ENCODE results near the gene ZIC5.

The ZIC5 gene

DNA sequence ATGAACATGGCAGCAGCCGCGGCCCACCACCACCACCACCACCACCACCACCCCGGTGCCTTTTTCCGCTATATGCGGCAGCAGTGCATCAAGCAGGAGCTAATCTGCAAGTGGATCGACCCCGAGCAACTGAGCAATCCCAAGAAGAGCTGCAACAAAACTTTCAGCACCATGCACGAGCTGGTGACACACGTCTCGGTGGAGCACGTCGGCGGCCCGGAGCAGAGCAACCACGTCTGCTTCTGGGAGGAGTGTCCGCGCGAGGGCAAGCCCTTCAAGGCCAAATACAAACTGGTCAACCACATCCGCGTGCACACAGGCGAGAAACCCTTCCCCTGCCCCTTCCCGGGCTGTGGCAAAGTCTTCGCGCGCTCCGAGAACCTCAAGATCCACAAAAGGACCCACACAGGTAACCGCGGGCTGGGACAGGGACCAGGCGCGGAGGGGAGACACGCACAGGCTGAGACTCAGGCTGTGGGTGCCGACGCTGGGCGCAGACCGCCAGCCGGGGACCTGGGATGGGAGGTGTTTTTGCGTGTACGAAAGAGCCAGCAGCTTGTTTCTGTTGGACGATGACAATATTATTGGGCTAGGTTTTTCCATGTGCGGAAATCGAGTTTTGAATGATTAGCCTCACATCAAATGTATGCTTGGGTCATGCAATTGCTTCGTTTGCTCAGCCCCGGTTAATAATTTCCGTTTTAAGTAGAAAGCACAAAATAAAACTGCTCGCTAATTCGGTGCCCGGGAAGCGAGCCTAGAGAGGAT is 11.3 kb upstream of the ZIC5 start:
- FAIRE-seq (no peak), DNase-seq (ENCODE audit: insufficient read length, low spot score) (no peak)
- no peak for TF ChIP-seq POLR2A (IDR thresholded peaks at IDR 0.05; ENCODE audit: low read depth, low read length)

DNA sequence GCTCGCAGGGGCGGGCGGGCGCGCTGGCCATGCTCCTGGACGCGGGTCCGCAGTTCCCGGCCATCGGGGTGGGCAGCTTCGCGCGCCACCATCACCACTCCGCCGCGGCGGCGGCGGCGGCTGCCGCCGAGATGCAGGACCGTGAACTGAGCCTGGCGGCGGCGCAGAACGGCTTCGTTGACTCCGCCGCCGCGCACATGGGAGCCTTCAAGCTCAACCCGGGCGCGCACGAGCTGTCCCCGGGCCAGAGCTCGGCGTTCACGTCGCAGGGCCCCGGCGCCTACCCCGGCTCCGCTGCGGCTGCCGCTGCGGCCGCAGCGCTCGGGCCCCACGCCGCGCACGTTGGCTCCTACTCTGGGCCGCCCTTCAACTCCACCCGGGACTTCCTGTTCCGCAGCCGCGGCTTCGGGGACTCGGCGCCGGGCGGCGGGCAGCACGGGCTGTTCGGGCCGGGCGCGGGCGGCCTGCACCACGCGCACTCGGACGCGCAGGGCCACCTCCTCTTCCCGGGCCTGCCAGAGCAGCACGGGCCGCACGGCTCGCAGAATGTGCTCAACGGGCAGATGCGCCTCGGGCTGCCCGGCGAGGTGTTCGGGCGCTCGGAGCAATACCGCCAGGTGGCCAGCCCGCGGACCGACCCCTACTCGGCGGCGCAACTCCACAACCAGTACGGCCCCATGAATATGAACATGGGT is 10.6 kb upstream of the ZIC5 start:
- FAIRE-seq, result no peak
- DNase-seq (ENCODE audit: insufficient read length, low spot score), result no peak
- TF ChIP-seq POLR2A (IDR thresholded peaks at IDR 0.05; ENCODE audit: low read depth, low read length), result no peak

DNA sequence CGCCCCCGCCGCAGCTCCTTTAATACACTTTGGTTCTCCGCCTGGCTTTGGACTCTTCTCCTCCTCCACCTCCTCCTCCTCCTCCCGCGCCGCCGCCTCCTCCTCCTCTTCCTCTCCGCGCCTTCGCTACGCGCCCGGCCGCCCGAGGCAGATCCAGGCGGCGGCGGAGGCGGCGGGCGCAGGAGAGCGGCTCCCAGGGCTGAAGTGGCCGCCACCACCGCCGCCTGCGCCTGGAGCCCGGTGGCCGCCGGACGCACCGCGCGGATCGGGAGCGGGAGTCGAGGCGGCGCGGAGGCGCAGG is 10.1 kb upstream of the ZIC5 start, which contains the start of gene ZIC2:
ZIC2 (plus strand) TSS at position 50 of the 301 bp plus-strand sequence. CDS start 281 bp downstream, outside the sequence.
- TF ChIP-seq POLR2A (IDR thresholded peaks at IDR 0.05; ENCODE audit: low read depth, low read length), result 0 out of 2 replicates have a peak, but pooled peaks have one; percentile 24
- DNase-seq (ENCODE audit: insufficient read length, low spot score) (no peak), FAIRE-seq (no peak)

DNA sequence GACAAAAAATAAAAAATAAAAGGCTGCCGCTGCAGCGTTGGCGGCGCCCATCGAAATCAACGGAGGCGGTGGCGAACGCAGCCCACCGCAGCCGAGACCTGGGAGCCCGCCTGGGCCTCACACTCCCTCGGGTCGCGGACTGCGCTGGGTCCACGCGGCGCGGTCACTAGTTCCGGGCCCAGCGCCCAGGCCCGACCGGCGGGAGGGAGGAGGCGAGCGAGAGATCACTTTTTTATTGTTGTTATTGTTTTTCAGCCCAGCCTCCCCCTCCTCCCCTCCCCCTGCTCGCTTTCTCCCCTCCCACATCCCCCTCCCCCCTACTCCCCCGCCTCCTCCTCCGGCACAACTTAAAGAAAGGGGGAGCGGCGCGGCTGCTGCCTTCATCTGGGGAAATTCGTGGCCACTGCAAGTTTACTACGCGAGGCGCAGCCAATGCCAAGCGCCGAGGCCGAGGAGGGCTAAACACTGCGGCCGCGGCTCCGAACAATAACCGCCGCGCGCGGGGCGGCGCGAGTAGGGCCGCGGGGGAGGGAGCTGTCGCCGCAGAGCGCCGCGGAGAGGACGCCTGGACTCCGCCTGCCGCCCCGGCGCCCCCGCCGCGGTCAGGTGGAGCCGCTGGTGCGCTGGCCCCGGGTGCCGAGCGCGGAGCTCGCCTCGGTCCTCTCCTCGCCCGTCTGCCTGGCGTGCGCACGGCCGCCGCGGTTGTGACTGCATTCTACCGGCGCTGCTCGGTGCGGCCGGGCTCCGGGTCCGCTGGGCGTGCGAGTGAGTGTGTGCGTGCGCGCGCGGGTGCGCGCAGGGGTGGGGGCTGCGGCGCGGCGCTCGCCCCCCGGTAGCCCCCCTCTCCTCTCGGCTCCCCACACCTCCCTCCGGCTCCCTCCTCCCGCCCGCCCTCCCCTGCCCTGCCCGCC is 9.5 kb upstream of the ZIC5 start:
- FAIRE-seq (peak; percentile 61), DNase-seq (ENCODE audit: insufficient read length, low spot score) (peak; percentile 95)
- peak; percentile 39; the same call in 1 of the 2 replicates for TF ChIP-seq POLR2A (IDR thresholded peaks at IDR 0.05; ENCODE audit: low read depth, low read length)

DNA sequence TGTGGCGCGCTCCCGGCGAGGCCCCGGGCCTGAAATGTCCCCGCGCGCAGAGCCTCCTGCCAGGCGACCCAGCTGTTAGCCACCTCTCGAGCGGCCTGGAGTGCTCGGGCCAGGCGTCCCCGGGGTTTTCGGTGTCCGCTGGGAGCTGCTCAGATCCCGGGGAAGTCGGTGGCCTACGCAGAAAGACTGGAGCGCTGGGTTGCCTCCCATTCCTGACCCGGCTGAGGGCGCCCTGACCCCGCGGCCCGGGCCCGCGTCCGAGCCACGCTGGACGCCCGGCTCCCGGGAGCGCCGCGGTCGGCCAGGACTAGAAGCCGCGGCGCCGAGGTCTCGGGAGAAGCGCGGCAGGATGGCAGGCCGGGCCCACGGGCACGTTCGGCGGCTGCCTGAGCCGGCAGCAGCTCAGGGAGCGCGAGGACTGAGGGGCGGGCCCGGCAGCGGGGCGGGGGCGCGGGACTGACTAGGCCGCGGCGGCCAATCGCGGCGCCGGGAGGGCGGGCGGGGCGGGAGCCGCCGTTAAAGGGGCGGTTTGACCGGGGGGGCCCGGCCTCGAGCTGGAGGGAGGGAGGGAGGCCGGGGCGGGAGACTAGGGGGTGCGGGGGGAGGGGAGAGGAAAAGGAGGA is 8.7 kb upstream of the ZIC5 start:
- no peak for FAIRE-seq
- peak; percentile 96 for DNase-seq (ENCODE audit: insufficient read length, low spot score)
- TF ChIP-seq POLR2A (IDR thresholded peaks at IDR 0.05; ENCODE audit: low read depth, low read length), result peak; percentile 88

DNA sequence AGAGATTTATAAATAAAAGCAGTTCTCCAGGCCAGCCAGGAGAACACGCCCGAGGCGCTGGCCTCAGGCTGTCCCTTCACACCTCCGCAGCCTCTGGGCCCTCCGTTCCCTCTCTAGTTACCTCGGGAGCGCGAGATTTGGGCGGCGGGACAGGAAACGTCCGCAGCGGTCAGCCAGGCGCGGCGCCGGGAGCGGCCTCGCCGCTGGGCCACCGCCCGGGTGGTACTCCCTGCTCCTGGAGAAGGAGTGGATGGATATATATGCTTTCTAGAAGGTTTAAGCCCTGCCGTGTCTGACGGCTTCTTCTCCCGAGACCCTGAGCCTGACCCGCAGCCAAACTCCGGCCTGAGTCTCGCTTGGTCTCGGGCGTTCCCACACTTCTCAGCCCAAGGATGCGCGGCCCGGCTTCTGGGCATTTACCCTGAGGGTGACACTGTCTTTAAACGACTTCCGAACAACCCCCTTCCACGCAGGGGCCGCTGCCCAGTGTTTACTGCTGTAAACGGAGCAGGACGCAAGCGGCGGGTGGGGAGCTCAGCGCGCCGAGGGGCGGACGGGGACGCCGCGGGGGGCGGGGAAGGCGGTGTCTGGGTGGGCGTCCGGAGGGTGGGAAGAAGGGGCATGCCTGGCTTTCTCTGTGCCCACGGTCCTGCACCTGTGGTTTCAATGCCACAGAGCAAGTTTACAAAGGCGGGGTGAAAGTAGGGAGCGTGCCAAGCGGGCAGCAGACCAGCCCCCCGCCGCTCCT is 8.1 kb upstream of the ZIC5 start:
- FAIRE-seq (peak; percentile 67), DNase-seq (ENCODE audit: insufficient read length, low spot score) (peak; percentile 95)
- peak; percentile 43; the same call in 1 of the 2 replicates for TF ChIP-seq POLR2A (IDR thresholded peaks at IDR 0.05; ENCODE audit: low read depth, low read length)

DNA sequence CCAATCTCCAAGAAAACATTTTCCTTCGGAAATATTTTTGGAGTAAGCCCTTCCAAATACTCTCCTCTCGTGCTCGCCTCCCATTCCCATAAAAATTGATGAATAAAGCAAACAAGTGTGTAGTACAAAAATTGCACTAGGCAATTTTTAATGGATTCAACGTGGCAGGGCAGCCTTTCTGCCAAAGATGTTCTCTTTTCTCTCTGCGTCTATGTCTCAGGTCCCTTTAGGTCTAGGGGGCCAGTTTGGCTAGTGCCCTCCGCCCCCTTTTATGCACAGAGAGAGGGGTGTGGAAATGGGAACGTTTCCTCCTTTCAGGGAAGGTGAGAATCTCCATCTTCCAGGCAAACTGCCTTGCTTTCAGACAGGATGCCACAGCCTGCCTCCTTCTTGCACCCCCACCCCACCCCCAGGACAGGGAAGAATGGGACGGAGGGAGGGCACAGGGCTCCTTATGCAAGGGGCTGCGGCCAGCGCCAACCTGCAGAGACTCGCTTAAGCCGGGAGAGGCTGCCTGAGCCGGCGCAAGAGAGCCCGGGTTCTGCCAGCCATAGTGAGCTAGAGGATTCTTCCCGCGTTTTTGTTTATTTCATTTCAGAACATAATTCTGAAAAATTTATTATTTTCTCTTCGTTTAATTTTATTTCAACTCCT is 7.4 kb upstream of the ZIC5 start:
- DNase-seq (ENCODE audit: insufficient read length, low spot score) (no peak), FAIRE-seq (peak; percentile 78)
- no peak for TF ChIP-seq POLR2A (IDR thresholded peaks at IDR 0.05; ENCODE audit: low read depth, low read length)

DNA sequence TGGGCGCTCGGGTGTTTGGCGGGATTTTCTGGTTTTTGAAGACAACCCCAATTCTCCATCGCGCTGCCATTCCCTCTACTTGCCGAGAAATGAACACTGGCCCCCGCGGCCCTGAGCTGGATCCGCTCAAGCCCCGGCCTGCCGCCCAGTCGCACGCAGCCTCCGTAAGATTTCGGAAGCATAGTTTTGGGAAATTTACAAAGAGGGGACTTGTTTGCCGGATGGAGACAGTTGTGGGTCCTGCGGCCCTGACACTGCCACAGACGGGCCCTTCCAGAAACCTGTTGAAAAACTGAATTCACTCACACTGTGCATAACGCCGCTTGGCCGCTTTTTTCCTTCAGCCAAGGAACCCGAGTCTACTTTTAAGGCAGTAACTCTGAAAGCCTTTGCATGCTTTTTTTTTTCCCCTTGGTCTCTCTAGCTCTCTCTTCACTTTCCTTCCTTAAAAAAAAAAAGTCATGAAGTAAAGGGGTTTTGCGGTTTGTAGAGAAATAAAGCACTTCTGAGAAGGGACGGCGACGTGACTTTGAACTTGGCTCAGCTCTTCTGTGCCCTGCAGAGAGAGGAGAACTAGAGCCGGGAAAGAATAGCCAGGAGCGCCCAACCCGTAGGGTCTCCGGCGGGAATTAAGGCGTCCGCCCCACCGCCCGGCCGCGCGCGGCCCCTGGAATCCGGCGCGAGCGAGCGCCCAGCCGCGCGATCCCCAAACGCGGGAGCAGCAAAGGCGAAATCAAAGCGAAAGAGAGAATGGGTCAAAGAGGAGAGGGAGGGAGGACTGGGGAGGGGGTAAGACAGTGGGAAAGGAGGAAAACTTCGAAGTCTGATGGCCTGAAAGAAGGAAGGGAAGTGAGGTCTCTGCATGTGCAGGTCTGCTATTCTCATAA is 6.6 kb upstream of the ZIC5 start:
- DNase-seq (ENCODE audit: insufficient read length, low spot score), result no peak
- TF ChIP-seq POLR2A (IDR thresholded peaks at IDR 0.05; ENCODE audit: low read depth, low read length), result no peak
- FAIRE-seq, result no peak

DNA sequence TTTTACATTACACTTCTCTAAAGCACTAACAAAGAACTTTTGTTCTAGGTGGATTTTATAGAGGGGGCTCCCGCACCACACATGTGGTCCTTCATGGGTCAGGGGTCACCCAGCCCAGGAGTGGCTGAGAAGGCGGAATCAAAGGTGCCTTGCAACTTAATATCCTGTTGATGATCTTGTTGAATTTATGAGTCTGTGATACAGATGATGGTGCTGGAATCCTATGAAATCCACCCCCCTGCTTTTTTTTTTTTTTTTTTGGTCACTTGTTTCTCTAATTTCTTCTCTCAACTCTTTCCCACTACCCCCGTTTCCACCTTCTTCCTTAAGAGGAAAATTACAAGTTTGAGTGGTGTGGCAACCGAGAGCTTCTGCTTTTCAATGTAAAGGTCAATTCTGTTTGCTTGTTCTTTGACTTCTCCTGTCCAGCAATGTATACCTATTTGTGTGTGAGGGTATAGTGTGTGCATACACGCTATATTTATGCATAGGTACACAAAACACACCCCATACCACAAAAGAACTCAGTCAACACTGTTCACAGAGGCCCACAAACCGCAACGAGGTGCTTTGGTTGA is 5.9 kb upstream of the ZIC5 start:
- FAIRE-seq (peak; percentile 74), DNase-seq (ENCODE audit: insufficient read length, low spot score) (no peak)
- TF ChIP-seq POLR2A (IDR thresholded peaks at IDR 0.05; ENCODE audit: low read depth, low read length), result no peak

DNA sequence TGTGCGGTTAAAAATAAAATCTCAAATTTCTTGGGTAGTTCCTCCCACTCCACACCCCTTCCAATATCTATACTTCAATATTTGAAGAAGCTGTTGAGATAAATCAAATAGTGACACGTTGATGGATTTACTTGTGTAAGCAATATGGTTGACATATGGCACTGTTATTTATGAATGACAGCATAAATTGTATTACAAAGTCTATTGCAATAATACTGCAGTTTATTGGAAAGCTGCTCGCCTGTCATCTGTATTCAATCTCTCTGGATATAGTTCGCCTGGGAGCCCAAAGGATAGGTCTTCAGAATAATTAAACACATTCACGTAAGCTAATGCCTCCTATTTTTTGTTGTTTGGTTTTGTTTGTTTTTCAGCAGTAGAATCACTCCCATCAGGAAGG is 5.0 kb upstream of the ZIC5 start:
- no peak for TF ChIP-seq POLR2A (IDR thresholded peaks at IDR 0.05; ENCODE audit: low read depth, low read length)
- FAIRE-seq (no peak), DNase-seq (ENCODE audit: insufficient read length, low spot score) (no peak)

DNA sequence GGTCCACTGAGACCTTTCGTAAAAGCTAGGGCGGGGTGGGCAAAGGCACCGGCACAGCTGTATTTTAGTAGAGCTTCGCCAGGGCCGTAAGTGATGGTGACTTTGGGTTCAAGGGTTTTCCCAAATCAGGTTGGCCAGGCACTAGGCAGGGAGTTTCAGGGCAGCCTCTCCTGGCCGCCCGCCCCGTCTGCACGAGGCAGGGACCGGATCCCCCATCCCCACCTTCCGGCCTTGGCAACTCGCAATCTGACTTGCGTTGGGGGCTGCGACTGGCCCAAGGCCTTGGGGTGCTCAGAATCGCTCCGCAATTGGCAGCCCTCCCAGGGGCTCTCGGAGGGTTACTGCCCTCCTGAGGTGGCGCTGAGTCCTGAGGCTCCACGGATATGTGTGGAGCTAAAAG is 4.1 kb upstream of the ZIC5 start:
- FAIRE-seq (no peak), DNase-seq (ENCODE audit: insufficient read length, low spot score) (no peak)
- TF ChIP-seq POLR2A (IDR thresholded peaks at IDR 0.05; ENCODE audit: low read depth, low read length), result no peak

All from H54 (cell line).